Choroid plexus epithelial cell (primary cell): ENCODE measurements around the gene OR14K1.

Experiments used
- DNase-seq: peaks from one replicate; pipeline ENCODE4 v3.0.0-alpha.2; 2010; ENCODE audit warnings: low read depth
- H3K4me3 ChIP-seq: 2 replicates; pipeline ENCODE4 v1.5.1; 2011; ENCODE audit warnings: low read depth, mild to moderate bottlenecking, control low read depth, low read length, moderate library complexity
- CTCF ChIP-seq: conservative IDR thresholded peaks from 2 replicates; pipeline ENCODE4 v1.5.1; 2011; ENCODE audit warnings: low read depth, mild to moderate bottlenecking, control low read depth, inconsistent platforms, low read length, moderate library complexity

The OR14K1 gene

GRCh38 chr1:247769603-247770002 lies 31.2 kb downstream of the OR14K1 start:
- H3K4me3 ChIP-seq, result no peak overlapping the region
- TF ChIP-seq CTCF, result no peak
- DNase-seq, result no peak
